ENCODE results near the gene FER.

DNA sequence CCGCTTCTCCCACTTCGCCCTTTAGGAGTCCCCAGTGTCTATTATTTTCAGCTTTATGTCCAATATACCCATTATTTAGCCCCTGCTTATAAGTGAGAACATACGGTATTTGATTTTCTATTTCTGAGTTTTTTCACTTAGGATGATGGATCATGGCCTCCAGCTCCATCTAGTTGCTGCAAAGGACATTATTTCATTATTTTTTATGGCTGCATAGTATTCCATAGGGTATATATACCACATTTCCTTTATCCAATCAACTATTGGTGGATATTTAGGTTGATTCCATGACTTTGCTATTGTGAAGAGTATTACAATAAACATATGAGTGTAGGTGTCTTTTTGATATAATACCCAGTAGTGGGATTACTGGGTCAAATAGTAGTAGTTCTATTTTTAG is 162.9 kb downstream of the FER start:
- no peak for TF ChIP-seq CTCF (IDR thresholded peaks at IDR 0.05)
- TF ChIP-seq POLR2A (IDR thresholded peaks at IDR 0.05), result no peak
